ENCODE measurements around the gene HMHB1.

HMHB1 gene

DNA sequence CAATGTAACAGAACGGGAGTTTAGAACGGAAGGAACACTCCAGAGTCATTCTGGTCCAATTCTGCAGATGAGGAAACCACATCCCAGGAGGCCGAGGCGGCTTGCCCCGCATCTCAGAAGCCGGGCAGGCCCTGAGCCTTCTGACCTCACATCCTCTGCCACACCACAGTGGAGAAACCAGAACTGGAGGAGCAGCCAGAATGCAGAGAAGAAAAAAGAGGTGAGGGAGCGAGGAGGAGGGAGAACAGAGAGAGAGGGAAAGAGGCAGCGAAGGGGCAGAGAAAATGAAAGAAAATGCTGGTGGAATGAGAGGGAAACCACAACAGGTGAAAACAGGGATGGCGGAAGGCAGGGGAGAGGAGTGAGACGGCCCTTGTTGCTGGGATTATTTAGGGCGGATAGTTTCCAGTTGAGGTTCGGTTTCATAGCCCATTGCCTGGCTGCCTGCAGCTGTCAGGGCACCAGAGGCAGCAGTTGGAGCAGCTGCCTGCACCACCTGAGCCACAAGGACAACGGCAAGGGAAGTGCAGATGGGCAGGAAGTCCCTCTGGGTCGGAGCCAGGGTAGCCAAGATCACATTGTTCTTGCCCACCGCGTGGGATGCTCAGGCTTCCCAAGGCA is at the start of gene HMHB1:
TSS of gene HMHB1 (plus strand) at position 77 of the 621 bp plus-strand sequence.
- TF ChIP-seq, protein P1, sequence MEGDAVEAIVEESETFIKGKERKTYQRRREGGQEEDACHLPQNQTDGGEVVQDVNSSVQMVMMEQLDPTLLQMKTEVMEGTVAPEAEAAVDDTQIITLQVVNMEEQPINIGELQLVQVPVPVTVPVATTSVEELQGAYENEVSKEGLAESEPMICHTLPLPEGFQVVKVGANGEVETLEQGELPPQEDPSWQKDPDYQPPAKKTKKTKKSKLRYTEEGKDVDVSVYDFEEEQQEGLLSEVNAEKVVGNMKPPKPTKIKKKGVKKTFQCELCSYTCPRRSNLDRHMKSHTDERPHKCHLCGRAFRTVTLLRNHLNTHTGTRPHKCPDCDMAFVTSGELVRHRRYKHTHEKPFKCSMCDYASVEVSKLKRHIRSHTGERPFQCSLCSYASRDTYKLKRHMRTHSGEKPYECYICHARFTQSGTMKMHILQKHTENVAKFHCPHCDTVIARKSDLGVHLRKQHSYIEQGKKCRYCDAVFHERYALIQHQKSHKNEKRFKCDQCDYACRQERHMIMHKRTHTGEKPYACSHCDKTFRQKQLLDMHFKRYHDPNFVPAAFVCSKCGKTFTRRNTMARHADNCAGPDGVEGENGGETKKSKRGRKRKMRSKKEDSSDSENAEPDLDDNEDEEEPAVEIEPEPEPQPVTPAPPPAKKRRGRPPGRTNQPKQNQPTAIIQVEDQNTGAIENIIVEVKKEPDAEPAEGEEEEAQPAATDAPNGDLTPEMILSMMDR (IDR thresholded peaks at IDR 0.05; ENCODE audit: control extremely low read depth, extremely low read depth, low read depth, missing control alignments) = no peak
- CTCF ChIA-PET = interaction anchor here (1.8 kb wide), 1 partner anchor 14 kb away, joined by 8 read pairs; no protein-coding TSS in a partner anchor
- POLR2A ChIA-PET = no interaction called here
- DNase-seq (ENCODE audit: extremely low spot score) = peak; percentile 32

DNA sequence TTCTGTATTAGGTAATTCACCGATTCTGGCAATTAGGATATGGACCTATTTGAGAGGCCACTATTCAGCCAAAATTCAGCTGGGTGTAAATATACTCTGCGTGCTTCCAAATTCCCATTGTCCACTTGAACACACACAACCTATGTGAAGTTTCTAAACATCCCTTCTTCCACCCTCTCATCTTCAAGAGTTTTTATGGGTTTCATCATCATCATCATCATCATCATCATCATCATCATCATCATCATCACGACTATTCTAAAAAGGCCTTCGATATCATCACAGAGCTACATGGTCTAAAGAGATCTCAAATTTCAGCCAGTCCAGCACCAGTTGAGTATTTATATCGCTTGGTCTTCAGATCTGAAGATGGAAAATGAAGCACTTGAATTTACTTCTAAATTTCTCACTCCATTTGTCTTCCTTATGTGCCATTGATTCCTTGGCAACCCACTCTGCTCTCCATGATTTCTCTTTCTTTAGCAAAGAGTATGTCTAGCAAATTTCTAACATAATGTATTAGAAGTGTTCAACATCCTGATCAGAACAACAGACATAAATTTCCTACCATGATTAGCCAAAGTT is 49.2 kb upstream of the HMHB1 start:
- ChIA-PET POLR2A (no interaction called here), CTCF (interaction anchor here (1.3 kb wide), 2 partner anchors 8 to 11 kb away, joined by 3 read pairs; no protein-coding TSS in a partner anchor)
- DNase-seq (ENCODE audit: extremely low spot score) = no peak
- TF ChIP-seq, protein P1 (IDR thresholded peaks at IDR 0.05; ENCODE audit: control extremely low read depth, extremely low read depth, low read depth, missing control alignments) = no peak

DNA sequence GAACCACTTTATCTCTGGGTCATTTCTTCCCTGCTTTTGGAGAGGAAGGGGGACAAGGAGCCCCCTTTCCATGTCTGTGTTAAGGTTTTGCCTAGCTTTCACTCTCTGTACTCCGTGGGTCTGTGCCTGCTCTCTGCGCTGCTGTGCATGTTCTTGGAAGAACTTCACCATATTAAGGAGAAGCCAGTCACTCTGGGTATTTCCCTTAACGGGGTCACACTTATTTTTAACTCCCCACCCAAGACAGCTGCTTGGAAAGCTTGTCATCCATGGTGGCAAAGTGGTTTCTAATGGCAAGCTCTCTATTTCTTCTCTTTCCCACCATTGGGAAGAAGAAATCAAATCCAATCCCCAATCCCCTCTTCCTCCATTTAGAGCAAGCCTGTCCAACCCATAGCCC is 44.8 kb upstream of the HMHB1 start:
- DNase-seq (ENCODE audit: extremely low spot score) = no peak
- CTCF ChIA-PET = interaction anchor here (0.8 to 1.7 kb wide), 7 partner anchors 9 to 198 kb away, joined by 3 to 7 read pairs (median 4); no protein-coding TSS in a partner anchor
- TF ChIP-seq, protein P1 (IDR thresholded peaks at IDR 0.05; ENCODE audit: control extremely low read depth, extremely low read depth, low read depth, missing control alignments) = no peak
- POLR2A ChIA-PET = no interaction called here

DNA sequence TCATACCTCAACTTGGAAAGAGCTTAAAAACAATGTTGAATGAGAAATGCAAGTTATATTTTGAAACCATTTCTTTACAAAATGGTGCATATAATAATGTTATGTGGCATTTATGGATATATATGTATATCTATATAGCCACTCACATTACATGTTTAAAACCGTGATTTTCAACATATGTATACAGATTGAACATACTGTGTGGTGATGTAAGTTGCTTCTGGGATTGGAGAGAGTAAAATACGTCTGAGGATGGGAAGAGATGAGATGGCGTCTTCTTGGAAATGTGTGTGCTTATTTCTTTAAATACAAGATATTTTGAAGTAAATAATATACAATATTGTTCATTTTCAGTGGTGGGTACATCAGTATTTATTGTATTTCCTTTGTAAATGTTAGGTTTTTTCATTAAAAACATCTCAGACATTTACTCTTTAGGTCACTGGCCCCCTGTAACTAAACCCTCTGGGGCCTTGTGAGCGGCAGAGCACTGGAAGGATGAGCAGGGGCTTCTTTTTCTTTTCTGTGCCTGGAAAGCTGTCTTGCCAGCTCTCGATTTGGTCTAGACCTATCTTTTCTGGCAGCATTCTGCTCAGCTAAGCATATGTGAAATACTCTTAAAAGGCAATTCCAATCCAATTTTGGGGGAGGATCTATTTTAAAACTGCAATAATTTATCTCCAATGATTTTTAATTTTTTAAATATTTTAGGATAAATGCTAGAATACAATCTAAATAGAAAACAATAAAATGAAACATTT is 42.8 kb upstream of the HMHB1 start:
- ChIA-PET CTCF (interaction anchor here (1.1 to 1.8 kb wide), 4 partner anchors 11 to 254 kb away, joined by 3 to 6 read pairs (median 4); no protein-coding TSS in a partner anchor), POLR2A (no interaction called here)
- no peak for DNase-seq (ENCODE audit: extremely low spot score)
- TF ChIP-seq, protein P1 (IDR thresholded peaks at IDR 0.05; ENCODE audit: control extremely low read depth, extremely low read depth, low read depth, missing control alignments) = no peak

DNA sequence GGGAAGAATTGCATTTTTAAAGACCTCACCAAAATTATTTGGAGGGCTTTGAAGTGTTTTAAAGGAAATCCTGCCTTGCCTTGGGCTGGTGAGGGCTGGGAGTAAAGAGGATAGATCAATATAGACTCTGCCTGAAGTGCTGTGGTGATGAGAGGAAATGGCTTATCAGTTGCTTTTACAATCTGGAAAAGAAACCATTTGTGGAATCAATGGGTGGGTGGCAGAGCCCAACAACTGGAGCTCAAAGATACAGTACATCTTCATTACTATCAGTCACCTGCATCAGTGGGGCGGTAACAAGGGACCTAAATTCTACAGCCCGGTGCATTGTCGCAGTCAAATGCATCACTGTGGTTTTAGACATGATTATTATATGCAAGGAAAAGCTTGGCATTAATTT is 41.5 kb upstream of the HMHB1 start:
- POLR2A ChIA-PET = no interaction called here
- TF ChIP-seq, protein P1 (IDR thresholded peaks at IDR 0.05; ENCODE audit: control extremely low read depth, extremely low read depth, low read depth, missing control alignments) = no peak
- no peak for DNase-seq (ENCODE audit: extremely low spot score)
- CTCF ChIA-PET = interaction anchor here (0.8 to 1.8 kb wide), 7 partner anchors 10 to 255 kb away, joined by 3 to 6 read pairs (median 3); no protein-coding TSS in a partner anchor

DNA sequence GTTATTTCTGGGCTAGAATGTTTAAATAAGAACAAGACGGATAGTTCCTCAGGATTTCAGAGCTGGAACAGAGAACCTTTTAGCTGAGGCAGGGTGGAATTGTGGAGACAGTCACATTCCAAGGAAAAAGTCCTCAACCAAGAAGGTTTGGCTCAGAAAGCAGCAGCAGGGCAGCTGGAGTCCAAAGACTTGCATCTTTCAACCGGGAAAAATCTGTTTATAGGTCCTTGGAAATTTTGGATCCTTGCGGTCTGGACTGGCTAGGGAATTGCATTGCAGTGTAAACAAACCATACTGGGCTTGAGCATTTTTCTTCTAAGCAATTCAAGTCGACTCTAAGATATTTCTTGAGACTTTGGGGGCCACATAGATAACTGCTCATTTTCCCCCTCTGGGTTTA is 40.8 kb upstream of the HMHB1 start:
- DNase-seq (ENCODE audit: extremely low spot score) = no peak
- ChIA-PET POLR2A (no interaction called here), CTCF (interaction anchor here (1.0 to 1.8 kb wide), 4 partner anchors 9 to 54 kb away, joined by 3 to 6 read pairs (median 4); no protein-coding TSS in a partner anchor)
- TF ChIP-seq, protein P1 (IDR thresholded peaks at IDR 0.05; ENCODE audit: control extremely low read depth, extremely low read depth, low read depth, missing control alignments) = no peak
